ENCODE measurements around the gene UQCR10. TPM values are rescaled to one million over a fixed set of nuclear protein-coding genes. Genes with fewer than 3 reads are reported as not detected.

The UQCR10 gene
- total and polyA plus RNA-seq, 11 donors, result 244 to 1,063 (median 321) TPM

DNA sequence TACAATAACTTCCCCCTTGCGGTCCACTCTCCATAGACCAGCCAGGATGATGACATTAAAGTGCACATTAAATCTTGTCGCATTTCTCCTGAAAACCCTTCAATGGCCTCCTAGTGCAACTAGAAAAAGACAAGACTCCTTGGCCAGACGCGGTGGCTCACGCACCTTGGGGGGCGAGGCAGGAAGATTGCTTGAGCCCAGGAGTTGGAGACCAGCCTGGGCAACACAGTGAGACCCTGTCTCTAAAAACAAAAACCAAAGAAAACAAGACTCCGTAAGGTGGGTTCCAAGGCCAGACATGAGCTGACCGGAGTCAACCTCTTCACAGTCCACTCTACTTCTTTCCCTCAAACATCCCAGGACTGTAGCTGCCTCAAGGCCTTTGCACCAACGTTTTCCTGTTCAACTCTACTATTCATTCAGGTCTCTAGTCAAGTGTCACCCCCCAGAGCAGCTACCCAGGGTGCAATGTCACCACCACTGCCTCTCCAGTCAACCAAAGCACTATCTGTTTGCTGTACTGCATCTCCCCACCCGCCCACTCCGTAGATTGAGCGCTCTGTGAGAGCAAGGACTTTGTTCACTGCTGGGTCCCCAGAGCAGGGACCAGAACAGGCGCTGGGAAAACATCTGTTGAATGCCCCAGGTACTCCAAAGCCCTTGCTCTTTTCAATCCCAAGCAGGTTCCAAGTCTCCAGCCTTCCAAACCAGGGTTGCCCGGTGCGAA is 1.1 kb upstream of the UQCR10 start:
- no peaks in the 10 kb centered on the region for H3K27me3 ChIP-seq
- H3K9me3 ChIP-seq, result no peaks in the 10 kb centered on the region
- peaks cover 6 to 42% (median 29%) of the 10 kb centered on the region in 12 donors for H3K4me1 ChIP-seq
- WGBS, 4 donors, result 54 to 67% (median 60%) methylated on average over 13 to 15 of the region's 15 CpGs
- DNase-seq, result no peak
- intact Hi-C loops (cut with DNase I), result loop anchor here in 5 of 10 donors (5.0 to 10.0 kb wide), 6 partner anchors 66 to 239 kb away; partner anchors contain the start of genes ASCC2 (in 2 of the 5) and MTMR3 (in 1 of the 5)
- peak overlapping the region; percentile 56 to 98 (median 80) for H3K4me3 ChIP-seq
- peak overlapping the region in 11 of 12 donors; percentile 73 to 96 (median 90) for H3K27ac ChIP-seq
- ATAC-seq, result peak; percentile 0 to 4 (median 1)
- TF ChIP-seq POLR2A (IDR thresholded peaks at IDR 0.05), result no peak
- TF ChIP-seq, protein P1, sequence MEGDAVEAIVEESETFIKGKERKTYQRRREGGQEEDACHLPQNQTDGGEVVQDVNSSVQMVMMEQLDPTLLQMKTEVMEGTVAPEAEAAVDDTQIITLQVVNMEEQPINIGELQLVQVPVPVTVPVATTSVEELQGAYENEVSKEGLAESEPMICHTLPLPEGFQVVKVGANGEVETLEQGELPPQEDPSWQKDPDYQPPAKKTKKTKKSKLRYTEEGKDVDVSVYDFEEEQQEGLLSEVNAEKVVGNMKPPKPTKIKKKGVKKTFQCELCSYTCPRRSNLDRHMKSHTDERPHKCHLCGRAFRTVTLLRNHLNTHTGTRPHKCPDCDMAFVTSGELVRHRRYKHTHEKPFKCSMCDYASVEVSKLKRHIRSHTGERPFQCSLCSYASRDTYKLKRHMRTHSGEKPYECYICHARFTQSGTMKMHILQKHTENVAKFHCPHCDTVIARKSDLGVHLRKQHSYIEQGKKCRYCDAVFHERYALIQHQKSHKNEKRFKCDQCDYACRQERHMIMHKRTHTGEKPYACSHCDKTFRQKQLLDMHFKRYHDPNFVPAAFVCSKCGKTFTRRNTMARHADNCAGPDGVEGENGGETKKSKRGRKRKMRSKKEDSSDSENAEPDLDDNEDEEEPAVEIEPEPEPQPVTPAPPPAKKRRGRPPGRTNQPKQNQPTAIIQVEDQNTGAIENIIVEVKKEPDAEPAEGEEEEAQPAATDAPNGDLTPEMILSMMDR (IDR thresholded peaks at IDR 0.05), result no peak
- peaks cover 2 to 28% (median 21%) of the 10 kb centered on the region in 9 donors for H3K36me3 ChIP-seq

DNA sequence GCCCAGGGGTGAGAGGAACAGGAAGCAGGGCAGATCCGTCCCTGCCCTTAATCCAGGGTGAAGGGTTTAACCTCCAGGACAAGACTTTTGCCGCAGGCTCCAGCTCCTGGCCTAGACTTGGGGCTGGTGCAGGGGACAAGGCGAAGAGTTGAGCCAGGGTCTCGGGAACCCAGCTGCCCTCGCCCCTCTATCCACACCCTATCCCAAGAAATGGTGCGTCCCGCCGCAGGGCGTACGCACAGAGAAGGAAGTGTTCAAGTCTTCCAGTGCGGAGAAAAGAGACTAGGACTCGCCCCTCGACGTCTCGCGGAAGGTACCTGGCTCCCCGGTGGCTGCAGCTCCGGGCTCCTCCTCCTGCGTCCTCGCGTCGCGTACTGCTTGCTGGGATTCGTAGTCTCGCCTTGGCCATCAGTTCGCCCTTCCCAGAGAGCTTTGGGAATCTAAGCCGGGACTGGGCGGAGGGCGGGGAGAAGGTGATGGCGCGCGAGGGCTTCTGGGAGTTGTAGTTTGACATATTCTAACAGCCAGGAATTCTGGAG is 468 bp upstream of the UQCR10 start, which contains the start of gene ZMAT5:
ZMAT5 (minus strand) TSS at position 376 of the 539 bp plus-strand sequence. CDS start 18,463 bp downstream, outside the sequence.
- Histone ChIP-seq H3K36me3 (peaks cover 2 to 34% (median 27%) of the 10 kb centered on the region in 9 donors), H3K27me3 (no peaks in the 10 kb centered on the region), H3K9me3 (no peaks in the 10 kb centered on the region), H3K4me3 (peak within 1 kb of the TSS; percentile 70 to 98 (median 80)), H3K27ac (peak within 1 kb of the TSS; percentile 87 to 96 (median 91)), H3K4me1 (peaks cover 6 to 42% (median 29%) of the 10 kb centered on the region in 12 donors)
- DNase-seq (peak; percentile 94 to 97 (median 96)), ATAC-seq (peak; percentile 97 to 99 (median 98))
- TF ChIP-seq, protein P1 (IDR thresholded peaks at IDR 0.05), result no peak
- peak in 1 of 2 donors; percentile 55 for TF ChIP-seq POLR2A (IDR thresholded peaks at IDR 0.05)
- 0 to 1% (median 0%) methylated on average over 24 to 32 of the region's 32 CpGs for WGBS, 4 donors
- intact Hi-C loops (cut with DNase I), result loop anchor here in 5 of 10 donors (5.0 to 10.0 kb wide), 6 partner anchors 66 to 238 kb away; partner anchors contain the start of genes ASCC2 (in 2 of the 5) and MTMR3 (in 1 of the 5)

DNA sequence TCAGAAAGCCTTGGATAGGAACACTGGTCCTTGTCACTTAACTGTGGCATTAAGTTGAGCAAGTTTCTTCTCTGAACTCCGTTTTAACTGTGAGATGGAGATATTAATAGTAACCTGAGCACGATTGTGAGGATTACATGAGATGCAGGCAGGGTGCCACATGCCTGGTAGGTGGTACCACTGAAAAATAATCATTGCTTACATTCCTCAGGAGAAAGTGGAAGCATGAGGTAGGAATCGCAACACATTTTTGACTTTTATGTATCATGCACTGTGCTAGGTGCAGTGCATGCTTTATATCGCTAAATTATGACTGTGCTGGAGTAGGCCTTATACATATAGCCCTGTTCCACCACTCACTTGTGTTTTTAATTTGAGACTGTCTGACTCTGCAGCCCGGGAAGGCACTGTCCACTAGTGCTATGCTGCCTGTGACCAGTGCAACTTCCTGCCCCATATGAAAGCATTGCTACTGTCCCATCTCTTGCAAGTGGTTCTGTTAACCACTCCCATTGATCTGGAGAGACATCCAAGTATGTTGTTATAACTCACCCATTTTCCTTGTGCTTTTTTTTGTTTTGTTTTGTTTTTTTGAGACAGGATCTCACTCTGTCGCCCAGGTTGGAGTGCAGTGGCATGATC is 1.0 kb downstream of the UQCR10 start:
- Histone ChIP-seq H3K27ac (peak overlapping the region; percentile 87 to 96 (median 91)), H3K4me1 (peaks cover 6 to 44% (median 29%) of the 10 kb centered on the region in 12 donors), H3K27me3 (no peaks in the 10 kb centered on the region), H3K4me3 (peak overlapping the region; percentile 70 to 98 (median 80)), H3K9me3 (no peaks in the 10 kb centered on the region), H3K36me3 (peaks cover 2 to 34% (median 27%) of the 10 kb centered on the region in 9 donors)
- peak in 2 of 4 donors; percentile 18 to 23 for ATAC-seq
- WGBS, 4 donors, result 27 to 42% (median 32%) methylated on average over 6 of the region's 6 CpGs
- intact Hi-C loops (cut with DNase I), result loop anchor here in 5 of 10 donors (5.0 to 10.0 kb wide), 6 partner anchors 64 to 237 kb away; partner anchors contain the start of genes ASCC2 (in 2 of the 5) and MTMR3 (in 1 of the 5)
- TF ChIP-seq, protein P1 (IDR thresholded peaks at IDR 0.05), result no peak
- no peak for TF ChIP-seq POLR2A (IDR thresholded peaks at IDR 0.05)
- DNase-seq, result no peak

Measured in heart left ventricle (tissue), 16 donors.